ENCODE measurements around the gene FLRT1.

The FLRT1 gene

GRCh38 chr11:63996512-63996911 lies 39.2 kb upstream of the FLRT1 start:
- TF ChIP-seq CTCF (IDR thresholded peaks at IDR 0.05; ENCODE audit: insufficient read depth, low read depth, low read length, missing control alignments) = no peak
- H3K4me3 ChIP-seq (ENCODE audit: low read length) = no peak overlapping the region
- no peak for DNase-seq (ENCODE audit: low read depth)

GRCh38 chr11:63997104-63997700 lies 38.5 kb upstream of the FLRT1 start:
- TF ChIP-seq CTCF (IDR thresholded peaks at IDR 0.05; ENCODE audit: insufficient read depth, low read depth, low read length, missing control alignments) = no peak
- DNase-seq (ENCODE audit: low read depth) = no peak
- H3K4me3 ChIP-seq (ENCODE audit: low read length) = no peak overlapping the region

GRCh38 chr11:63997801-63998337 lies 37.9 kb upstream of the FLRT1 start:
- no peak for DNase-seq (ENCODE audit: low read depth)
- no peak for TF ChIP-seq CTCF (IDR thresholded peaks at IDR 0.05; ENCODE audit: insufficient read depth, low read depth, low read length, missing control alignments)
- no peak overlapping the region for H3K4me3 ChIP-seq (ENCODE audit: low read length)

GRCh38 chr11:63998558-63999348 lies 37.0 kb upstream of the FLRT1 start:
- H3K4me3 ChIP-seq (ENCODE audit: low read length) = no peak overlapping the region
- TF ChIP-seq CTCF (IDR thresholded peaks at IDR 0.05; ENCODE audit: insufficient read depth, low read depth, low read length, missing control alignments) = peak; percentile 18
- DNase-seq (ENCODE audit: low read depth) = peak; percentile 79

GRCh38 chr11:63999349-64000025 lies 36.2 kb upstream of the FLRT1 start:
- DNase-seq (ENCODE audit: low read depth) = peak; percentile 98
- TF ChIP-seq CTCF (IDR thresholded peaks at IDR 0.05; ENCODE audit: insufficient read depth, low read depth, low read length, missing control alignments) = no peak
- no peak overlapping the region for H3K4me3 ChIP-seq (ENCODE audit: low read length)

- peak; percentile 79 for DNase-seq (ENCODE audit: low read depth)
- H3K4me3 ChIP-seq (ENCODE audit: low read length) = peak overlapping the region; percentile 14
- TF ChIP-seq CTCF (IDR thresholded peaks at IDR 0.05; ENCODE audit: insufficient read depth, low read depth, low read length, missing control alignments) = peak; percentile 41
Observed at GRCh38 chr11:64000026-64000739, 35.5 kb upstream of the FLRT1 start.
